ENCODE measurements around the gene SNX33. TPM values are rescaled to one million over a fixed set of nuclear protein-coding genes. Genes with fewer than 3 reads are reported as not detected.

The SNX33 gene, protein sequence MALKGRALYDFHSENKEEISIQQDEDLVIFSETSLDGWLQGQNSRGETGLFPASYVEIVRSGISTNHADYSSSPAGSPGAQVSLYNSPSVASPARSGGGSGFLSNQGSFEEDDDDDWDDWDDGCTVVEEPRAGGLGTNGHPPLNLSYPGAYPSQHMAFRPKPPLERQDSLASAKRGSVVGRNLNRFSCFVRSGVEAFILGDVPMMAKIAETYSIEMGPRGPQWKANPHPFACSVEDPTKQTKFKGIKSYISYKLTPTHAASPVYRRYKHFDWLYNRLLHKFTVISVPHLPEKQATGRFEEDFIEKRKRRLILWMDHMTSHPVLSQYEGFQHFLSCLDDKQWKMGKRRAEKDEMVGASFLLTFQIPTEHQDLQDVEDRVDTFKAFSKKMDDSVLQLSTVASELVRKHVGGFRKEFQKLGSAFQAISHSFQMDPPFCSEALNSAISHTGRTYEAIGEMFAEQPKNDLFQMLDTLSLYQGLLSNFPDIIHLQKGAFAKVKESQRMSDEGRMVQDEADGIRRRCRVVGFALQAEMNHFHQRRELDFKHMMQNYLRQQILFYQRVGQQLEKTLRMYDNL
- 22.5 and 22.8 TPM in 2 replicates for total RNA-seq

DNA sequence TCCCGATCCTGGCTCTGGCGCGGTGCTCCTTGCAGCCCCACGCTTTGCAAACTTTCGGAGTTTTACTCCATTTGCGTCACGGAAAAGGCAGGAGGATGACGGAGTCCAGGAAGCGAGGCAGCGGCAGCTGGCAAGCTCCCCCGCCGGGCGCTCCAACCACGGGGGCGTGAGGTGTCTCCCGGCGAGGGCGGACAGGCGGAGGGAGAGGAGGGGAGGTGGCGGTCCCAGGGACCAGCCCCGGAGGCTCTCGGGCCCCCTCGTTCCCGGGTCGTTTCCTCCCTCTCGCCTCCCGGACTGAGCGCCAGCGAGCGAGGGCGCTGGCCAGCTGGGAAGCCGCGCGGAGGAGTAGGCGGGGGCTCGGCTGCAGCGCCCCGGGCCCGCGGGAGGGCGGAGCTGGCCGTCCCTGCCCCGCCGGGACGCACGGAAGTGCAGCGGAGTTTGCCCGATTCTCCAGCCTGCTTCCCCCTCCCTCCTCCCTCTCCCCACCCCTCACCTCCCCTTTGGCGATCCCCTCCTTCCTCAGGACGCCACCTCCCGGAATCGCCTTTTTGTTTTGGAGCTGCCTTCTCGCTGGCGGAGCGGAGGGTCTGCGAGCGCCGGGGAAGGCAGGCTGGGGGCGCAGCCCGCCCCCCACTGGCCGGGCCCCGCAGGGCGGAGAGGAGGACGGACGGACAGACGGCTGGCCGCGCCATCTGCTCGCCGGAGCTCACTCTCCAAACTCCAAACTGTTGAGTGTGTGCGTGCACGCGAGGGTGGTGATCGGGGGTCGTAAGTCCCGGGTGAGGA lies at the start of gene SNX33:
TSS of gene SNX33 (plus strand) at position 543 of the 786 bp plus-strand sequence. CDS start 1,191 bp downstream, outside the sequence.

DNA sequence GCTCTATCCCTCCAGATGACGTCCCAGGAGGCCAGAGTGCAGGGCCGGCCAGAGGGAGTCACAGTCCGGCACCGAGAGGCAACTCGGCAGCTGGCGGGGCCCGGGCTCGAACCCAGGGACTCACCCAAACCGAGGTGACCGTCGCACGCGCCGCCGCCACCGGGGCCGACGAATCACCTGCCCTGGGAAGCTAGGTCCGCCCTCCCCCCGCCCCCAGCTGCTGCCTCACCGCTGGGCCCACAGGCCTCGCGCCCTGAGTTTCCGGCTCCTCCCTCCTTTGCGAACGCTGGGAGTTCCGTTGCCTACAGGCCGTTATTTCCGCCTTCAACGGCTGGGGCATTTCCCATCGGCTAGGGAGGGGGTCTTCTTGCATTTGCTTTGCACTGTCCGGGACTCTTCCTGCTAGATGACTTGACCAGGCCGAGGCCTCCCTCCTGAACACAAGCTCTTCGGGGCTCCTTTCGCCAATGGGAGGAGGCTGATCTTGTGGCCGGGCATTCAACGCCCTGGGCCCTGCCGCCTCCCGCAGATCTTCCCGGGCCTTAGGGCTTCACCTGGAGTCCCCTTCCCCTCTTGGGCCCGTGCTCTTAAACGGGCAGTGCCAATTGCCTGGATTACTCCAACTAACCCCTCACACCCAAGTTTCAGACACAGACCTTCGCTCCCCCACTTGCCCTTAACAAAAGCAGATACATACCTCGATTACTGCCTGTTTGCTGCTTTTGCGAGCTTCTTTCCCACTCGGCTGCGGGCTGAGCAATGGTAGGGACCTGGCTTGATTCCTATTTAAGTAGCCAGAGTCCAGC lies 22.0 kb upstream of the SNX33 start, which contains the start of gene SNUPN:
TSS of gene SNUPN (minus strand) at position 184 of the 806 bp plus-strand sequence. CDS start 4,674 bp downstream, outside the sequence.

DNA sequence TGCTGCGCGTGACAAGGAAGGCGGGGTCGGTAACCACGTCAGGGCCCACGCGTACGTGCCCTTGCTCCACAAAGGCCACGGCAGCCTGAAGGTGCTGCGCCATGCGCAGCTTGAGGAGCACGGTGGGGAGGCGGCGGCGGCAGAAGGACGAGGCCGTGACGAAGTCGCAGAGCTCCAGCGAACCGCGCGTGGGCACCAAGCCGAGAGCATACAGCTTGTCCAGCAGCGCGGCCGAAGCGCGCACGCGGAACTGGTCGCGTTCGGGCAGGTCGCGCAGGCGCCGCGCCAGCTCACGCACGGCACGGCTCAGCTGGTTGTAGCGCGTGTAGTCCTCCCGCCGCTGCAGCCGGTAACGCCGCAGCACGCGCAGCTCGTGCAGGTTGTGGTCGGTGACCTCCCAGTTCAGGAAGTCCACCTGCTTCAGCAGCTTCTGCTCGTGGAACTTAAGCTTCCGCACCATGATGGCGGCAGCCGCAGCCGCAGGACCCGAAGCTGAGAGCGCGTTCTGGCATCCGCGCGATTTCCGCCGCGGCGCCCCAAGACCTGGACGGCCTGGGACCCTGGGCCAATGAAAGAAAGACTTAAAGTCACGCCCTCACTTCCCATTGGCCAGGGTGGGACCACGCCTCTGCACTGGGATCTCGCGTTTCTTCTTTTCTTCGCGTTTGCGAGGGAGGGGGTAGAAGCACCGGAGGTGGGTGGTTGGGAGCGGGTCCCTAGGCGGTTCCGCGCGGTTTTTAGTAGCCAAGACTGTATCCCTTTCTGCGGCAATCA lies 7.8 kb upstream of the SNX33 start, which contains the start of gene IMP3:
TSS of gene IMP3 (minus strand) at position 516 of the 774 bp plus-strand sequence. CDS start at position 460, 56 bp downstream.

Other genes starting within 250 kb of the SNX33 start
- gene SIN3A, start 196.2 kb upstream of the SNX33 start, total RNA-seq, result 25.0 and 33.0 TPM in 2 replicates
- gene PTPN9, start 68.6 kb upstream of the SNX33 start, total RNA-seq, result 15.8 and 23.9 TPM in 2 replicates
- gene SNUPN, start 22.2 kb upstream of the SNX33 start, total RNA-seq, result 29.3 and 36.7 TPM in 2 replicates
- gene IMP3, start 7.7 kb upstream of the SNX33 start, total RNA-seq, result 79.6 and 88.6 TPM in 2 replicates
- gene CSPG4, start 64.9 kb downstream of the SNX33 start, total RNA-seq, result 14.3 and 62.6 TPM in 2 replicates
- 36.4 and 49.5 TPM in 2 replicates for gene UBE2Q2, start 195.5 kb downstream of the SNX33 start, total RNA-seq